Endodermal cell (in vitro differentiated cells): Measurements from ENCODE around the gene CELF4. TPM values are rescaled to one million over a fixed set of nuclear protein-coding genes. Genes with fewer than 3 reads are reported as not detected.

ENCODE experiments used
- DNase-seq: peaks from one replicate; pipeline ENCODE4 v3.0.0-alpha.2; 2017
- H3K27ac ChIP-seq: 2 replicates; pipeline ENCODE4 v1.5.1; 2013; ENCODE audit warnings: mild to moderate bottlenecking, low read depth, low read length, moderate library complexity
- H3K27me3 ChIP-seq: 2 replicates; pipeline ENCODE4 v1.6.1; 2013; ENCODE audit warnings: mild to moderate bottlenecking, low read length, moderate library complexity; ENCODE audit not compliant: insufficient read depth, control insufficient read depth, poor library complexity, severe bottlenecking
- H3K36me3 ChIP-seq: 2 replicates; pipeline ENCODE4 v1.7.0; 2013; ENCODE audit warnings: mild to moderate bottlenecking, low read length, moderate library complexity; ENCODE audit not compliant: control insufficient read depth, insufficient read depth
- H3K4me1 ChIP-seq: one replicate; pipeline ENCODE4 v1.7.0; 2013; ENCODE audit warnings: low read length; ENCODE audit not compliant: control insufficient read depth, insufficient read depth
- H3K4me3 ChIP-seq: 2 replicates; pipeline ENCODE4 v1.5.1; 2013; ENCODE audit warnings: mild to moderate bottlenecking, low read length, moderate library complexity
- H3K9ac ChIP-seq: 2 replicates; pipeline ENCODE4 v1.6.1; 2013; ENCODE audit warnings: mild to moderate bottlenecking, low read length, moderate library complexity; ENCODE audit not compliant: poor library complexity, severe bottlenecking; ENCODE audit errors: extremely low read depth
- H3K9me3 ChIP-seq: 2 replicates; pipeline ENCODE4 v1.6.1; 2013; ENCODE audit warnings: mild to moderate bottlenecking, low read length, moderate library complexity; ENCODE audit not compliant: control insufficient read depth
- H3K27ac Mint-ChIP-seq: 2 replicates; pipeline ENCODE4 v1.8.0; 2020; ENCODE audit warnings: mixed read lengths
- H3K27me3 Mint-ChIP-seq: 2 replicates; pipeline ENCODE4 v1.8.0; 2021; ENCODE audit warnings: mild to moderate bottlenecking, mixed read lengths; ENCODE audit not compliant: insufficient read depth
- H3K36me3 Mint-ChIP-seq: 2 replicates; pipeline ENCODE4 v1.8.0; 2020; ENCODE audit warnings: low read depth, mixed read lengths
- H3K4me1 Mint-ChIP-seq: 2 replicates; pipeline ENCODE4 v1.8.0; 2020; ENCODE audit warnings: mixed read lengths
- H3K4me3 Mint-ChIP-seq: 2 replicates; pipeline ENCODE4 v1.8.0; 2020; ENCODE audit warnings: mild to moderate bottlenecking, moderate library complexity, mixed read lengths
- H3K9me3 Mint-ChIP-seq: 2 replicates; pipeline ENCODE4 v1.8.0; 2020; ENCODE audit warnings: mild to moderate bottlenecking, mixed read lengths
- CTCF ChIP-seq: fragments of 200-600 bp; sonication (generic); conservative IDR thresholded peaks from 2 replicates; pipeline ENCODE4 v1.5.0; 2021; ENCODE audit warnings: antibody characterized with exemption, mild to moderate bottlenecking
- WGBS, 2 experiments: methylation state at CpG; one replicate each; pipeline versions ENCODE4 v1.1.5 to v1.1.7; 2013; ENCODE audit warnings: missing lambda C conversion rate in 2 of 2, mixed read lengths in 1 of 2; ENCODE audit not compliant: insufficient coverage in 1 of 2, insufficient read length in 1 of 2; 5-methylcytosine and 5-hydroxymethylcytosine counted together
- total RNA-seq, 2 donors: library from RNA; stranded (reverse); fragmentation: NEBNext Ultra II Directional in 1 of 2; extraction: Animal tissue kit (Norgen Biotek cat#: 25700) in 1 of 2; gene quantifications; 2 replicates in 1 of 2; 3 replicates in 1 of 2; pipeline ENCODE4 v1.2.1, GENCODE V29; 2021

The CELF4 gene
- total RNA-seq, 2 donors from 2014 or later = 5.7 to 6.7 TPM

DNA sequence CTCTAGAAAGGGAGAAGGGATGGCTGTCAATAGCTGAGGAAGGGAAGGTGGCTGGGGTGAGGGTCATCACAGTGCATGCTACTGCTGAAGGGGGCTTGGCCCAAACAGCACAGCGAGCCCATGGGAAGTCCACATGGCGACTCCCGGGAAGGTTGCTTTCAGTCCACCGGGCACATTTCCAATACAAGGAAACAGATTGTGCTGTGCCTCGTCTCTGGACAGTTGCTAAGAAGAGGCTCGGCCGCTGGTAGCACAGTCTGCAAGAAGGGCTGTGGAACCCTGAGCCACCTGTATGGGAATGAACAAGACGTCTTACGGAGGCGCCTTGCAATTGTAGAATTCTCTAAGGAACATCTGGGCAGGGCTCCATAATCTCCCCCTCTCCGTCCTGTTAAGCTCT is 123.1 kb downstream of the CELF4 start:
- Mint-ChIP-seq H3K27me3 (no peaks in the 10 kb centered on the region), H3K36me3 (no peaks in the 10 kb centered on the region), H3K4me1 (peaks cover 25% of the 10 kb centered on the region), H3K9me3 (no peaks in the 10 kb centered on the region), H3K27ac (no peak overlapping the region), H3K4me3 (no peak overlapping the region)
- Histone ChIP-seq H3K27ac (no peak overlapping the region), H3K9ac (no peak overlapping the region), H3K9me3 (no peaks in the 10 kb centered on the region), H3K36me3 (no peaks in the 10 kb centered on the region), H3K27me3 (no peaks in the 10 kb centered on the region), H3K4me3 (no peak overlapping the region), H3K4me1 (no peaks in the 10 kb centered on the region)
- no peak for DNase-seq
- WGBS, 2 experiments = 92% methylated on average over 11 of the region's 11 CpGs
- TF ChIP-seq CTCF = no peak

- no peaks in the 10 kb centered on the region for H3K36me3 Mint-ChIP-seq
These were observed 123.8 kb downstream of the CELF4 start for GRCh38 chr18:37441821-37442220.

DNA sequence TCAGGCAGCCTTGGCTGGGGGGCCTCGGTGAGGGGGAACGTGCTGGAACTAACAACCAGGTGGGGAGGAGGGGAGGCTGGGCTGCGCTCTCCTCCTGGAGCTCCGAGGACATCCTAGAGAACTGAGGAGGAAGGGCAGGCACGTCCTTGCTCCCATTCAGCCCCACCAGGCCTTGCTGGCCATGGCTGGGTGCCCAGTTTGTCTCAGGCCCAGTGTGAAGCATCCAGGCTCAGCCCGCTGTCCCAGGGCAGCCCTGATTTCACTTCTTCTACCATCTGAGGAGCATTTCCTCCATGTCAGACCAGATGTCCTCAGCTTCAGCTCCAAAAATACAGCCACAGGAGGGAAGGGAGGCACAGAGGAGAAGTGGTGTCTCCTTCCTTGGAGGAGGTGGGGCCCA is 125.4 kb downstream of the CELF4 start:
- peaks cover 3% of the 10 kb centered on the region for H3K27me3 Mint-ChIP-seq
- H3K36me3 Mint-ChIP-seq = no peaks in the 10 kb centered on the region
- Histone ChIP-seq H3K36me3 (no peaks in the 10 kb centered on the region), H3K9ac (no peak overlapping the region), H3K9me3 (no peaks in the 10 kb centered on the region), H3K4me3 (no peak overlapping the region), H3K4me1 (no peaks in the 10 kb centered on the region), H3K27ac (no peak overlapping the region), H3K27me3 (no peaks in the 10 kb centered on the region)
- no peaks in the 10 kb centered on the region for H3K9me3 Mint-ChIP-seq
- peaks cover 16% of the 10 kb centered on the region for H3K4me1 Mint-ChIP-seq
- H3K27ac Mint-ChIP-seq = no peak overlapping the region
- TF ChIP-seq CTCF = no peak
- 89 to 100% methylated on average over 2 to 6 of the region's 6 CpGs for WGBS, 2 experiments
- no peak overlapping the region for H3K4me3 Mint-ChIP-seq
- DNase-seq = no peak

More at GRCh38 chr18:37441821-37442220, 123.8 kb downstream of the CELF4 start:
- no peak overlapping the region for H3K27ac Mint-ChIP-seq
- H3K27me3 Mint-ChIP-seq = no peaks in the 10 kb centered on the region
- Histone ChIP-seq H3K27me3 (no peaks in the 10 kb centered on the region), H3K4me3 (no peak overlapping the region), H3K36me3 (no peaks in the 10 kb centered on the region), H3K27ac (no peak overlapping the region), H3K9ac (no peak overlapping the region), H3K9me3 (no peaks in the 10 kb centered on the region), H3K4me1 (no peaks in the 10 kb centered on the region)
- no peak for DNase-seq
- TF ChIP-seq CTCF = no peak
- no peaks in the 10 kb centered on the region for H3K9me3 Mint-ChIP-seq
- WGBS, 2 experiments = 82 to 93% methylated on average over 7 to 11 of the region's 11 CpGs
- H3K4me1 Mint-ChIP-seq = peaks cover 25% of the 10 kb centered on the region
- H3K4me3 Mint-ChIP-seq = no peak overlapping the region
